HG03354 (cell line): ENCODE measurements around the gene ZDHHC22.

ENCODE experiments used
- ATAC-seq: cut with Tn5 transposase; IDR thresholded peaks from one replicate; pipeline ENCODE4 v1.9.1; 2021; ENCODE audit warnings: mild to moderate bottlenecking; ENCODE audit not compliant: unreplicated experiment, poor library complexity, severe bottlenecking

Gene ZDHHC22

DNA sequence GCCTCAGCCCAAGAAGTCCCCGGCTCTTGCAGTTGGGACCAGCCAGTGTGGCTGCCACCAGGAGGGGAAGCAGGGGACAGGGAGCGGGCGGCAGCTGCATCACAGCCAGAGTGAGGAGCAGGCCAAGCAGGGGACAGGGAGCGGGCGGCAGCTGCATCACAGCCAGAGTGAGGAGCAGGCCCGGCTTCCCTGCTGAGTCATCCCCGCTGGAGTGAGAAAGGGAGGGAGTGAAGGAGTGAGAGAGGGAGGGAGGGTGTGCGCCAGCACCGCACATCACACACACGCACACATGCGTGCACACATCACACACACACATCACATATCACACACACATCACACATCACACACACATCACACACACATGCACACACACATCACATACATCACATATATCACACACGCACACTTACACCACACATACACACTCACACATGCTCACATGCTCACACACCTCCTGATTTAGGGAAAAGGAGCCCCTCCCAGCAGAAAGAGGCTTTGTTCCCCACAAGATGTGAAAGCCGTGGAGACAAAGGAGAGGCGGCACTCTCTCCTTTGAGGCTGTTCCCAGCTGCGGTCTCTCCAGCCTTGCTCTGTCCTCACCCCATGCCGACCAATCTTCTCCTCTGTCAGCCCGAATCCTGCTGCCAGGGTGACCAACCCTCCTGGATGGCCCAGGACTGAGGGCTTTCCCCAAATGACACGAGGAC lies 16.7 kb upstream of the ZDHHC22 start:
- no peak for ATAC-seq

DNA sequence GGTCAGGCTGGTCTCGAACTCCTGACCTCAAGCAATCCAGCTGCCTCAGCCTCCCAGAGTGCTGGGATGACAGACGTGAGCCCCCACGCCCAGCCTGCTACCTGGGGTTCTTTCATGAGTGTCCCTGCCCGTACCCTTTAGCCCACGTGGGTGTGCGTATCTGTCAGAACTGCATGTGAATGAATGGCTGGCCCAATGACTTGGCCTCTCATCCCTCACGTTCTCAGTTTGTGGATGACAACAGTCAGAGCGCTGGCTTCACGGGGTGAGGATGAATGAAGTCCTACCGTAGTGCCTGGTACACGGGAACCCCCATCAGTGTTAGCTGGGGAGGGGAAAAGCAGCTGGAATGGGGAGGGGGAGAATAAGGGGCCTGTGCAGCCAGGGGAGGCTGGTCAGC lies 16.1 kb upstream of the ZDHHC22 start:
- ATAC-seq, result no peak

DNA sequence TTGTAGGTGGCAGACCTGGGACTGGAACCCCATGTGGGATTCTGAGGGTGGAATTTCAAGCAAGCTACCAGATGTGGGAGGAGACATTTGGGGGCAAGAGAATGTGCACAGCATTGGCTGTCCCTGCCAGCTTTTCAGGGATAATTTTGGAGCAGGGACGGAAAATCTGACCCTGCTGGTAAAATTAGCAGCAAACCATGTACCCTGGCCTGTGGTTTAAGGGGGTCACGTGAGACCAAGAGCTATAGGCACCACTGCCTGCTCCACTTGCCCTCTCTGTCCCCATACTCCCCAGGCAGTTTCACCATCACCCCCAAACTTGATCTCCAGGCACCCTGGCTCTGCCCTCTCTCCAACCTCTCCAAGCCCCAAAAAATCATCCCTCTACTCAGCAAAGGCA lies 13.5 kb upstream of the ZDHHC22 start:
- no peak for ATAC-seq

DNA sequence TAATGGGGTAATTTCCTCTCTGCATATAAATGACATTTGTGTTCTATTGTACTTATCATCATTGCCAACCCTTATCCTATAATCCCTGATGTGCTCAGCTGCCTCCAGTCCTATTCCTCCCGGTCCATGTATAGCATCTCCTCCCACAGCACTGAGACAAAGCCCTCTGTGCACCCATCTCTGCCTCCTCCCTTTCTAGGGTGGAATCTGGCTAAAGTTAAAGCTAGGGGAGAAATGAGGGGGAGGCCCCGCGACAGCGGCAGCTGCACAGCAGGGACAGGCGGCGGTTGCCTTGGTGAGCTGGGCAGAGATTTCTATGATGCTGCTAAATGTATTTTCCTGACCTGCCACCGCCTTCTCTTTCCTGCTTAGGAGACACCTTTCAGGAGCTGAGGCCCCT lies 12.8 kb upstream of the ZDHHC22 start:
- ATAC-seq, result no peak

DNA sequence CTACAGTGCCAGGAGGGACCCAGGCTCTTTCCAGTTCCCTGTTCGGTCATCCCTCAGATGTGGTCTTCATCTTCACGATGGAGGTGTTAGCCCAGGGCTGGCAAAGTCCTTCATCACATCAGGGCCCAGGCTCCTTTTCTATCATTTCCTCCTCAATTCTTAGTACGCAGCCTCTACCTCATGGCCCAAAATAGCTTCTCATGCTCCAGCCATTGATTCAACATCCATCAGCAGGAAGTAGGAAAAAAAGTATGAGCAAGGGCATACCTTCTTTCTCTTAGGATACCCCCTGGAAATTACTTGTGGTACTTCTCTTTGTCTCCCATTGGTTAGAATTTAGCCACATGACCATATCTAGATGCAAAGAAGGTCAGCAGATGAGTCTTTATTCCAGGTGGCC lies 12.2 kb upstream of the ZDHHC22 start:
- no peak for ATAC-seq

DNA sequence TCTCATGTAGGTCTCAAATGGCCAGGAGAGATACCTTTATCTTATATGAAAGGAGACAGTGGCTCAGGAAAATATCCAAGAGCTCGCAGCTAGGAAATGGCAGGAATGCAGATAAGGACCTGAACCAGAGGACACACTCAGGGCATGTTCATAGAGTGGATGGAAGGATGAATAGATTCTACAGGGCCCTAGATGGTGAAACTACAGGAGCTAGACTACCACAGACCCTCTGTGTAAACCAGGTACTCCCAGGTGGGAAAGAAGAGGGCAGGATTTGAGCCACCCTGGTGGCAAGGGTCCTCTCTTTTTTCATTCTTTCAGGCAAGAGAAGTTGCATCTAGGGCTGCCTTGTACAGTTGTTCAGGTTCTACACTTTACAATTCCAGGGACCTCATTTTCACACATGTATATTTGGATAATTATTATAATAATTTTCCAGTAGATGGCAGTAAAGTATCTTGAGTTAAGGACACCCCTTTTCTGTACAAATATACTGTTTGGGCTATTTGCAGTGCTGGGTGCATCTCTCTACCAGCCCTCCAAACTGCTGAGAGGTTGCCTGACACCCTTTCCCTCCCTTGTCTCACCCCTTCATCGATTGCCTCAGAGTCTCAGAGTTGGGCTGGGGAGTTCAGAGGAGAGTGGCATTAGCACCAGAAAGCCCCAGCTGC lies 10.5 kb upstream of the ZDHHC22 start:
- no peak for ATAC-seq

DNA sequence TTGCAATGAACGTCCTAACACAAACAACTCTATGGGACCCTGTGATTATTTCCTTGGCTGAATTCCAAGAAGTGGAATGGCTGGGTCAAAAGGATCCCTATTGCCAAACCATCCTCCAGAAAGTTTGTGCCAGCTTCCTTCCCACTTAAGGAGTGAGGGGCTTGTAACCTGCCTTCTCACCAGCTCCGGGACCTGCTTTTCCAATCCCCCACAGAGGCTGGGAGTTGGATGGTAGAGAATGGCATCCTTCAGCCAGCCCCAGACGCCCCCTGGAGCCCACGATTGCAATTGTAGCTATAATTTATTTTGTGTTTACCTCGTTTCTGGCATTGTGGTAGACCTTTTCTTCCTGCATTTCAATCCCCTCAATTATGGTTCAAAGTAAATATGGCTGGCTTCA lies 9.7 kb upstream of the ZDHHC22 start:
- ATAC-seq, result no peak

DNA sequence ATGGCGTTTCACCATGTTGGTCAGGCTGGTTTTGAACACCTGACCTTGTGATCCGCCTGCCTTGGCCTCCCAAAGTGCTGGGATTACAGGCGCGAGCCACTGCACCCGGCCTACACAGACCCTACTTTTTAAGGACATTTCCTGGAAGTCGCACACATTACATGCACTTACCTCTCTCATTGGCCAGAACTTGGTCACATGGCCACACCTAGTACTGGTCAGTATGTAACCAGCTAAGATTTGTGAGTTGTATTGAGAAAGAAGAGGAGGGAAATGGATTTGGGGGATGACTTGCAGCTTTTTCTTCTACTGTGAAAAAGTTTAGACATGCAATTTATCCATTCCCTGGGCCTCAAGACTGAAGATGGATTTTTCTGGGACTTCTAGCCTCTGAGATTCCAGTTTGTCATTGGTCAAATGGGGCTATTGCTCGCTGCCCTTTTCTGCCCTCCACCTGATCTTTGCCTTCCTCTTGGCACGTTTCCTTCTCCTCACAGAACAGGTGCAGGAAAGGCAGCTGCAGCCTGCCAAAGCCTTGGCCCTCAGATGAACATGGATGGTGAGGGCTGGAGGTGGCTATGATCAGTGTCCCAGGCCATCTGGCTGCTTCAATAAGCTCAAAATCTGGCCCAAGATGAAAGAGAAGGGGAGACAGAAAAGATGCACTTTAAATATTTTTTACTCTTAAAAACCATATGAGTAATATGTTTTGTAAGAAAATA lies 7.1 kb upstream of the ZDHHC22 start:
- no peak for ATAC-seq

DNA sequence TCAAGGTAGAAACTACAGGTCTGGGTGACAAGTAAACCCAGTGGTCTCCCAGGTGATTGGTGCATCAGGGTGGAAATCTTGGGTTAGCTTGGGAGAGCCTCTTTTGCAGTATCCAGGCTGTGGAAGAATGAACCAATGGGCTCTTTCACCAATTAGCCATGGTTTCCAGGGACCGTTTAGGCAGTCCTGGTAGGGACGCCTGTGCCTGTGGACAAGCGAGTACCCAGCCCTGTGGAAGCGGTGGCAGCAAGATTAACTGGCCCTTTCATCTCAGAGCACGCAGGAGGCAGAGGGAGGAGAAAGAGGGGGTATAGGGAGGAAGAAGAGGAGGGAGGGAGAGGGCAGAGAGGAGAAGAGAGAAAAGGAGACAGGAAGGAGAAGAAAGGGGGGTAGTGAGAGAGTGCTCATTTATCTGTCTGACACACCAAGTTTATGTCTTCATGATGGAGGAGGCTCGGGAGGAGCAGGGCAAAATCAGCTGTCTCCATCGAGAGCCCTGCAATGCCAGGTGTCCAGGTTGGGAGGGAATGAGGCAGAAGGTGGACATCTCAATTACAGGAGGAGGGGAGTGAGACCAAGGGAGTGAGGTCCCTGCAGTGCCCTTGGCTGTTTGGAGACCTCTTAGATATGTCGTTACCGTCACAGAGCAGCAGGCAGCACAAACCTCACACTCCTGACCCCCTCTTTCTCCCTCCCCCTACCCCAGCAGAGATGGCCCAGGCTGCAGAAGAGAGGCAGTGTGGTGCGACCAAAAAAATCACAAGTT lies 4.6 kb upstream of the ZDHHC22 start:
- ATAC-seq, result no peak

DNA sequence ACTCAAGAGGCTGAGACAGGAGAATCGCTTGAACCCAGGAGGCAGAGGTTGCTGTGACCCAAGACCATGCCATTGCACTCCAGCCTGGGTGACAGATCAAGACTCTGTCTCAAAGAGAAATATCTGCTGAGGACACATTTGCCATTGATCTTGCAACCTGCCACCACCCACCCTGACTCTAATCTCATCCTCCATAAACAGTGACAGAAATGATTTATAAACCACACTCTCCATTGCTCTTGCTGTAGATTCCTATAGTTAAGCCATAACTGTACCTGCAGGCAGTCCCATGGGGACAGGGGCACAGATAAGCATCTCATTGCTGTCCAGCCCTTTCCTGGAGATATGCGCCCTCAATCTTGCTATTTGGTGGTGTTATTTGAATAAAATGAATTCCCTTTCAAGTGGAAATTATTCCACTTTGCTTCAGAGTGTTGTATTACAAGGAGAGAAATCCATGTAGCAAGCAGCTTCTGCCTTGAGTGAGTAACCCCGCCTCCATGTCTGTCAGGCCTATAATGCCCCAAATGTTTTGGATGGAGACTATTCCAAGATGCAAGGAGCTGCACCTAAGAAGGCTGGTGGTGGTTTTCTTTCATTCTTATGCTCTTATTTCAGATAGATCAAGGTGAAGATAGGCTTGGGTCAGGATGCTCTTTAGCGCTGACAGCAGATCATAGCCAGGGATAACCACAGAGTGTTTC lies 3.0 kb upstream of the ZDHHC22 start:
- ATAC-seq, result no peak

DNA sequence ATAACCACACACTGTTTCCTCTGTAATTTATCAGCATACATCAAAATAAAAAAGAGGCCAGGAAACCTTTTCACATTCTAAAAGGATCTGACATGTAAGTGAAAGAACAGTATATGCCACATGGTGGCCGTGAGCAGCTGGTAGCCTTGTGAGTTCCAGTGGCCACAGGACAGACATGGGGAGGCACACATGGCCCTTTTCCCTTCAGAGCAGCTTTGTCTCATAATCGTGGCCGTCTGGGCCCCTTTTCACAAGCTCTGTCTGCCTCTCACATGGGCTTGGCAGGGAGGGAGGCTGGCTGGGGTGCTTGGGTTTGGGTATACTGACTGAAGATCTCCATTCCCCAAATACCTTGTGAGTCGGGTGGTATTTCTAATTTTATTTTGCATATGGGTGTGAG lies 1.5 kb upstream of the ZDHHC22 start:
- ATAC-seq, result no peak

DNA sequence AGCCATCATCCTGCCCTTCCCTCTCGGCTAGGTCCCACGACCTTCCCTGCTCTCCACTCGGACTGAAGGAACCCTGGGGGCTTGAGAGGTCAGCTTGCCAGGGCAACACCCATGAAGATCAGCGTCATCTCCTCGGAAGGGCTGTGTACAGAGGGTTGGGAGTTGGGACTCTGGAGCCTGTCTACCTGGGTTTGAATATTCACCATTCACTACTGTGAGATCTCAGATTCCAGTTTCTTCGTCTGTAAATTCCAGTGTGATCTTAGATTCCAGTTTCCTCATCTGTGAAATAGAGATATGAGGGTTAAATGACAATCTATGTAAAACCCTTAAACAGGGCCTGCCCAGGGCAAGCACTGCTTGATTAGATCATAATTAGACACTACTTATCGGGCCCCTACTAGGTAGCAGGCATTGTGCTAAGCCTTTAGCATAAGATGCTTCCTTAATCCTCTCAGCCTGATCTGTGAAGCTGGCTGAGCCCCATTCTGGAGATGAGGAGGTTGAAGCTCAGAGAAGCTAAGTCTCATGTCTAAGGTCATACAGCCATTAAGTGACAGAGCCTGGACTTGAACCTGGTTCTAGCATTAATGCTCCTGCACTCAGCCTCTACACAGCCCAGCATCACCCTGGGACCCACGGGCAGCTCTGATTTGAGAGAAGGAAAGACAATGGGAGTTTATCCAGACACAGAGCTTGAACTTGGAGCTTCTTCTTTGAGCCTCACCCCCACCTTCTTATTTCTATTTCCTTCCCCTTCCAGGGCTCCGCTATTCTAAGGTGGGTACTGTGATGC lies 612 bp upstream of the ZDHHC22 start:
- ATAC-seq, result no peak

DNA sequence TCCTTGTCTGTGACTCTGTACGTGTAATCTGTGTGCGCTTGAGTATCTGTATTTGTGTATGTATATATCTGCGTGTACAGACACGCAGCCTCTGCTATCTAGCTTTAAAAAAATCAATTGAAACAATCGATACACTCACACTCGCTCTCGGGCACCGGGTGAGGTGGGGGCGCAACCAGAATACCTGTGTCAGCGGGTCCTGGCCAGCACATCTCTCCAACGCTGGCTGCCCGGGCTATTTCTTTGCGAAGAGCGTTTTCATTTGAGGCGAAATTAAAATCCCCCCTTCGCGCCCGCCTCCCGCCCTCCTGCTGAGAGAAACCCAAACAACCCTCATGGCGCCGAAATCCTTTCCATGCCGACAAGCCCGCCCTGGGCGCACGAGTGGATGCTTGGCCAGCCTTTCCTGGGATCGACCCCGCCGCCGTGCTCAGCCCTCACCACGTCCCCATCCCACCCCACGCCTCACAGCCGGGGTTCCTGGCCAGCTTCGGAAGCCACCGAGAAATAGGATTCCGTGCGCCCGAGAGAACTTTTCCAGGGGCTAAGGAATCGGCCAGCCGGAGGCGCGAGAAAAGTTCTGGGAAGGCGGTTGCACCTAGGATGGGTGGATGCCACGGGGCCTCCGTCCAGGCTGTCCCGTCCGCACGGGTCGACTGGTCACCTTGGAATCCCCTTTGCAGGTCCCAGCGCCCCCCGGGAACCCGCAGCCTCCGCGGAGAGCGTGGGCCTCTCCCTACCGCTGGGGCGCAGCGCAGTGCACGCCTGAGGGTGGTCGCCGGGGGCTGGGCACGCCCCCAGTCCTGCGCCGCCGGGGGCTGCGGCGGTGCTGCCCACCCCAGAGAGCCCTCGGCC lies 1.0 kb downstream of the ZDHHC22 start:
- no peak for ATAC-seq

DNA sequence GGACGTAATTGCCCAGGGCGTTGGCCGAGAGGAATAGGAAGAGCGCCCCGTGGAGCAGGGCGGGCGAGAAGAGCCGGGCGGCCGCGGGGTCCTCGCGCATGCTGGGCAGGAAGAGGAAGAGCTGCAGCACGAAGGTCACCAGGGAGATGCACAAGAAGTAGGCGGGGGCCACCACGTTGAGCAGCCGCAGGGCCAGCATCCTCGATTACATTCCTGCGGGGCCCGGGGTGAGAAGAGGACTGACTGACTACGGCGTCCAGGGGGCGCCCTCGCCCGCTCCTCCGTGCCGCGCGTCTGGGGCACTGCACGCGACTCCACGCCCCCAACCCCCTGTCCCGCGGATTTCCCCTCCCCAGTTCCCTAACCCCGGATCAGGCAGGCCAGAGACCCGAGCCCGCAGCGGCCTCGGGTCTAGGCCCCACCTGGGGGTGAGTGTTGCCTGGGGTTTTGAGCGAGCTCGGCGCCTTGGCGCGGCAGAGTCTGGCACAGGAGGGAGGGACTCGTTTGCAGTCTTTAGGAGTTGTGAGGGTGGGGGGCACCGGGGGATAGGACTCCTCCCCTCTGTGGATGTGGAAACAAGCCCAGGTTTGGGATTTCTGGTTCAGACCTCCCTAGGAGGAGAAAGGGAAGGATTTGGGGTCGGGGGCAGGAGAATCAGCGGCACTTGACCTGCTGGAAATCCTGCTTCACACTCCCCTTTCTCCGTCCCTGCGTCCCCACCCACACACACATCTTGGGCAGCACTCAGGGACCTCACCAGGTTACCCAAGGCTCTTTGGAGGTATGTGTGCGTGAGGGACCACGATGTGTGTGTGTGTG lies 1.8 kb downstream of the ZDHHC22 start:
- no peak for ATAC-seq

DNA sequence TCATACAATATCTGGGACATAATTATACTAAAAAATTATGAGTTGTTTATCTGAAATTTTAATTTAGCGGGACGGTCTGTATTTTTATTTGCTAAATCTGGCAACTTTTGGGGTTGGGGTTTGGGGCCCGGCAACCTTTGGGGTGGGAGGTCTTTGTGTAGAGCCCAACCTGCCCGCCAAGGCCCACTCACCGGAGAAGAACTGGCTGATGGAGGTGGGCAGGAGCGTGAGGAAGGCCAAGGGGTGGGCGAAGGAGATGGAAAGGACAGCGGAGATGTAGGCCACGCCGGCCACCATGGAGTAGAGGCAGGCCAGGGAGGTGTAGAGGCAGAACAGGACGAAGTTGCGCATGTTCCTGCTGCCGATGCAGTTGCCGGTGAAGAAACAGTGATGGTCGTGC lies 2.6 kb downstream of the ZDHHC22 start:
- ATAC-seq, result no peak

DNA sequence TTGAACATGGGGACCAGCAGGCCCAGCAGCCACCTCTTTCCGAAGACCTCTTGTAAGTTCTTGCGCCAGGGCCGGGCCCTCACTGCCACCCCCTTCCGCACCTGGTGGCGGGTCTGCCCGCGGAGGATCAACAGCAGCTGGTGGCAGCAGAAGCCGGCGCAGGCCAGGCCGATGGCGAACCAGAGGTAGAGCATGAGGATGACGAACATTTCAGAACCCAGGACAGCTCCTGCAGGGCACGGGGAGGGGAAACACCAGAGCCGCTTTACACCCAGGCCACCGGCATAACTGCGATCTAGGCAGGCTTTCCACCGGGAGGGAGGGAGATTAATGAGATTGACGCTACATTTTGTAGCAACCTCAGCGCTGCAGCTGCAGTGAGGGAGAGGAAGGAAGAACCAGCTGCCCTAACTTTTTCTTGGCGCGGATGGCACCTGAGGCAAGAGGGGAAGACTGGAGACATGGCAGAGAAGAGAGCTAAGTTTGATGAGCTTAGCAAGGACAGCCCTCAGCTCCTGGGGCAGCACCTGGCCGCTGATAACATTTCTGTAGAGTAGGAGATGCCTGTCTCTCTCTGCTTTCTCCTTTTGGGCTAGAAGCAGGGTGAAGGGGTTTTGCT lies 7.8 kb downstream of the ZDHHC22 start:
- peak; percentile 71 for ATAC-seq
